Common myeloid progenitor, CD34-positive (primary cell): ENCODE data around the gene CUX1.

Experiments used
- CTCF ChIA-PET: fragments of 350-600 bp; sonication (Branson Sonifier 250); formaldehyde crosslinking; loops from one replicate; lab custom pipeline; 2021; ENCODE audit warnings: antibody characterized with exemption; lab: Charles Lee
- POLR2A ChIA-PET: fragments of 350-600 bp; sonication (Branson Sonifier 250); formaldehyde crosslinking; loops from one replicate; lab custom pipeline; 2021; ENCODE audit warnings: antibody characterized with exemption; lab: Charles Lee
- DNase-seq, 3 donors: peaks; one replicate each; pipeline versions ENCODE4 v3.0.0 to v3.0.0-alpha.2; 2013
- H3K27ac ChIP-seq, 2 experiments: 1 replicate in 1 of 2; 2 replicates in 1 of 2; pipeline ENCODE4 v1.7.0; 2013; ENCODE audit warnings: inconsistent platforms in 2 of 2, low read length in 2 of 2, mild to moderate bottlenecking in 2 of 2, low read depth in 1 of 2, moderate library complexity in 1 of 2; ENCODE audit not compliant: severe bottlenecking in 2 of 2, insufficient read depth in 1 of 2, poor library complexity in 1 of 2
- H3K27me3 ChIP-seq, 5 experiments: replicated peaks in 2 of 5; 1 replicate in 3 of 5; 2 replicates in 2 of 5; pipeline versions ENCODE4 v1.6.1 to v1.7.0; 2013; ENCODE audit warnings: low read length in 4 of 5, mild to moderate bottlenecking in 2 of 5, moderate library complexity in 2 of 5, inconsistent platforms in 1 of 5; ENCODE audit not compliant: insufficient read depth in 5 of 5, control insufficient read depth in 4 of 5
- H3K36me3 ChIP-seq, 4 experiments: 1 replicate in 2 of 4; 2 replicates in 2 of 4; pipeline versions ENCODE4 v1.6.1 to v1.7.0; 2013; ENCODE audit warnings: low read length in 3 of 4, control low read depth in 1 of 4, mild to moderate bottlenecking in 1 of 4; ENCODE audit not compliant: control insufficient read depth in 4 of 4, insufficient read depth in 4 of 4
- H3K4me1 ChIP-seq, 4 experiments: 1 replicate in 3 of 4; 2 replicates in 1 of 4; pipeline versions ENCODE4 v1.6.1 to v1.7.1; 2013; ENCODE audit warnings: low read length in 3 of 4, mild to moderate bottlenecking in 3 of 4, control low read depth in 1 of 4, inconsistent platforms in 1 of 4, moderate library complexity in 1 of 4; ENCODE audit not compliant: control insufficient read depth in 4 of 4, insufficient read depth in 4 of 4; ENCODE audit errors: control extremely low read depth in 1 of 4
- H3K4me3 ChIP-seq, 7 experiments: 1 replicate in 4 of 7; 2 replicates in 3 of 7; pipeline versions ENCODE4 v1.5.1 to v1.7.0; 2013; ENCODE audit warnings: mild to moderate bottlenecking in 7 of 7, low read length in 6 of 7, moderate library complexity in 6 of 7, inconsistent platforms in 2 of 7, low read depth in 2 of 7, control low read depth in 1 of 7; ENCODE audit not compliant: insufficient read depth in 4 of 7, control insufficient read depth in 1 of 7; ENCODE audit errors: extremely low read depth in 1 of 7
- H3K9me3 ChIP-seq, 5 experiments: 1 replicate in 4 of 5; 2 replicates in 1 of 5; pipeline versions ENCODE4 v1.6.1 to v1.7.1; 2013; ENCODE audit warnings: low read length in 4 of 5, mild to moderate bottlenecking in 2 of 5, inconsistent platforms in 1 of 5, low read depth in 1 of 5, moderate library complexity in 1 of 5; ENCODE audit not compliant: control insufficient read depth in 4 of 5, insufficient read depth in 2 of 5; ENCODE audit errors: control extremely low read depth in 1 of 5
- WGBS: methylation state at CpG from one replicate; pipeline ENCODE4 v1.1.5; 2013; ENCODE audit not compliant: insufficient coverage; 5-methylcytosine and 5-hydroxymethylcytosine counted together

Gene CUX1

GRCh38 chr7:102304668-102305067 lies 487.2 kb downstream of the CUX1 start:
- Histone ChIP-seq H3K4me3 (no peak overlapping the region), H3K27ac (no peak overlapping the region), H3K36me3 (peaks cover 0 to 10% (median 4%) of the 10 kb centered on the region in 4 experiments), H3K4me1 (peaks cover 0 to 8% (median under 1%) of the 10 kb centered on the region in 4 experiments), H3K27me3 (no peaks in the 10 kb centered on the region), H3K9me3 (no peaks in the 10 kb centered on the region)
- ChIA-PET POLR2A (no interaction called here), CTCF (no interaction called here)
- 95% methylated on average over 9 of the region's 11 CpGs for WGBS
- no peak for DNase-seq

- peaks cover 0 to 8% (median under 1%) of the 10 kb centered on the region in 4 experiments for H3K4me1 ChIP-seq
- H3K27me3 ChIP-seq = no peaks in the 10 kb centered on the region
- no peak overlapping the region for H3K27ac ChIP-seq
- no peak for DNase-seq
- no peaks in the 10 kb centered on the region for H3K9me3 ChIP-seq
- 99% methylated on average over 12 of the region's 17 CpGs for WGBS
- POLR2A ChIA-PET = no interaction called here
- CTCF ChIA-PET = interaction anchor here (1.3 kb wide), 1 partner anchor 11 kb away, joined by 4 read pairs; no protein-coding TSS in a partner anchor
- no peak overlapping the region for H3K4me3 ChIP-seq
- H3K36me3 ChIP-seq = peaks cover 0 to 15% (median 8%) of the 10 kb centered on the region in 4 experiments
Observed at GRCh38 chr7:102305414-102306268, 488.2 kb downstream of the CUX1 start.

- no peak overlapping the region for H3K27ac ChIP-seq
- 85% methylated on average over 15 of the region's 17 CpGs for WGBS
- no peak overlapping the region for H3K4me3 ChIP-seq
- no peaks in the 10 kb centered on the region for H3K9me3 ChIP-seq
- CTCF ChIA-PET = interaction anchor here (1.0 kb wide), 1 partner anchor 19 kb away, joined by 3 read pairs; no protein-coding TSS in a partner anchor
- POLR2A ChIA-PET = no interaction called here
- peak in 1 of 3 donors; percentile 36 for DNase-seq
- peaks cover 0 to 8% (median under 1%) of the 10 kb centered on the region in 4 experiments for H3K4me1 ChIP-seq
- no peaks in the 10 kb centered on the region for H3K27me3 ChIP-seq
- H3K36me3 ChIP-seq = peaks cover 0 to 15% (median 8%) of the 10 kb centered on the region in 4 experiments
Observed at GRCh38 chr7:102306916-102307677, 489.7 kb downstream of the CUX1 start.

- 100% methylated on average over 6 of the region's 9 CpGs for WGBS
- DNase-seq = no peak
- H3K27ac ChIP-seq = no peak overlapping the region
- no peak overlapping the region for H3K4me3 ChIP-seq
- ChIA-PET POLR2A (interaction anchor here (0.6 kb wide), 1 partner anchor 12 kb away, joined by 3 read pairs; no protein-coding TSS in a partner anchor), CTCF (interaction anchor here (1.1 kb wide), 1 partner anchor 81 kb away, joined by 3 read pairs; no protein-coding TSS in a partner anchor)
- peaks cover 0 to 8% (median under 1%) of the 10 kb centered on the region in 4 experiments for H3K4me1 ChIP-seq
- H3K36me3 ChIP-seq = peaks cover 0 to 25% (median 9%) of the 10 kb centered on the region in 4 experiments
- no peaks in the 10 kb centered on the region for H3K9me3 ChIP-seq
- no peaks in the 10 kb centered on the region for H3K27me3 ChIP-seq
Observed at GRCh38 chr7:102310414-102310815, 493.0 kb downstream of the CUX1 start.

- WGBS = 100% methylated on average over 2 of the region's 2 CpGs
- H3K36me3 ChIP-seq = peaks cover 0 to 28% (median 9%) of the 10 kb centered on the region in 4 experiments
- no peak overlapping the region for H3K27ac ChIP-seq
- H3K9me3 ChIP-seq = no peaks in the 10 kb centered on the region
- CTCF ChIA-PET = interaction anchor here (0.6 kb wide), 2 partner anchors 763 to 1735 kb away, joined by 3 to 4 read pairs; no protein-coding TSS in a partner anchor
- no peak for DNase-seq
- no peaks in the 10 kb centered on the region for H3K27me3 ChIP-seq
- H3K4me3 ChIP-seq = no peak overlapping the region
- POLR2A ChIA-PET = no interaction called here
- H3K4me1 ChIP-seq = peaks cover 0 to under 1% (median 0%) of the 10 kb centered on the region in 4 experiments
Observed at GRCh38 chr7:102312317-102312716, 494.9 kb downstream of the CUX1 start.

- Histone ChIP-seq H3K27ac (no peak overlapping the region), H3K36me3 (peaks cover 0 to 32% (median 8%) of the 10 kb centered on the region in 4 experiments), H3K4me1 (no peaks in the 10 kb centered on the region), H3K9me3 (no peaks in the 10 kb centered on the region), H3K4me3 (no peak overlapping the region), H3K27me3 (no peaks in the 10 kb centered on the region)
- no peak for DNase-seq
- ChIA-PET CTCF (no interaction called here), POLR2A (no interaction called here)
- WGBS = 99% methylated on average over 21 of the region's 22 CpGs
Observed at GRCh38 chr7:102313997-102314780, 496.8 kb downstream of the CUX1 start.
